Measurements from ENCODE around the gene HBG2. TPM values are rescaled to one million over a fixed set of nuclear protein-coding genes. Genes with fewer than 3 reads are reported as not detected.

HBG2 gene
- total and polyA plus RNA-seq, 9 of the 15 experiments (the other 6 are each of a cell fraction or from before 2014, with no cell fraction given), result 1,626 to 58,619 (median 10,515) TPM

DNA sequence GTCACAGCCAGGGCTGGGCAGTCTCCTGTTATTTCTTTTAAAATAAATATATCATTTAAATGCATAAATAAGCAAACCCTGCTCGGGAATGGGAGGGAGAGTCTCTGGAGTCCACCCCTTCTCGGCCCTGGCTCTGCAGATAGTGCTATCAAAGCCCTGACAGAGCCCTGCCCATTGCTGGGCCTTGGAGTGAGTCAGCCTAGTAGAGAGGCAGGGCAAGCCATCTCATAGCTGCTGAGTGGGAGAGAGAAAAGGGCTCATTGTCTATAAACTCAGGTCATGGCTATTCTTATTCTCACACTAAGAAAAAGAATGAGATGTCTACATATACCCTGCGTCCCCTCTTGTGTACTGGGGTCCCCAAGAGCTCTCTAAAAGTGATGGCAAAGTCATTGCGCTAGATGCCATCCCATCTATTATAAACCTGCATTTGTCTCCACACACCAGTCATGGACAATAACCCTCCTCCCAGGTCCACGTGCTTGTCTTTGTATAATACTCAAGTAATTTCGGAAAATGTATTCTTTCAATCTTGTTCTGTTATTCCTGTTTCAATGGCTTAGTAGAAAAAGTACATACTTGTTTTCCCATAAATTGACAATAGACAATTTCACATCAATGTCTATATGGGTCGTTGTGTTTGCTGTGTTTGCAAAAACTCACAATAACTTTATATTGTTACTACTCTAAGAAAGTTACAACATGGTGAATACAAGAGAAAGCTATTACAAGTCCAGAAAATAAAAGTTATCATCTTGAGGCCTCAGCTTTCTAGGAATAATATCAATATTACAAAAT, 33.7 kb upstream of the HBG2 start (continued):
- TF ChIP-seq, protein P1, sequence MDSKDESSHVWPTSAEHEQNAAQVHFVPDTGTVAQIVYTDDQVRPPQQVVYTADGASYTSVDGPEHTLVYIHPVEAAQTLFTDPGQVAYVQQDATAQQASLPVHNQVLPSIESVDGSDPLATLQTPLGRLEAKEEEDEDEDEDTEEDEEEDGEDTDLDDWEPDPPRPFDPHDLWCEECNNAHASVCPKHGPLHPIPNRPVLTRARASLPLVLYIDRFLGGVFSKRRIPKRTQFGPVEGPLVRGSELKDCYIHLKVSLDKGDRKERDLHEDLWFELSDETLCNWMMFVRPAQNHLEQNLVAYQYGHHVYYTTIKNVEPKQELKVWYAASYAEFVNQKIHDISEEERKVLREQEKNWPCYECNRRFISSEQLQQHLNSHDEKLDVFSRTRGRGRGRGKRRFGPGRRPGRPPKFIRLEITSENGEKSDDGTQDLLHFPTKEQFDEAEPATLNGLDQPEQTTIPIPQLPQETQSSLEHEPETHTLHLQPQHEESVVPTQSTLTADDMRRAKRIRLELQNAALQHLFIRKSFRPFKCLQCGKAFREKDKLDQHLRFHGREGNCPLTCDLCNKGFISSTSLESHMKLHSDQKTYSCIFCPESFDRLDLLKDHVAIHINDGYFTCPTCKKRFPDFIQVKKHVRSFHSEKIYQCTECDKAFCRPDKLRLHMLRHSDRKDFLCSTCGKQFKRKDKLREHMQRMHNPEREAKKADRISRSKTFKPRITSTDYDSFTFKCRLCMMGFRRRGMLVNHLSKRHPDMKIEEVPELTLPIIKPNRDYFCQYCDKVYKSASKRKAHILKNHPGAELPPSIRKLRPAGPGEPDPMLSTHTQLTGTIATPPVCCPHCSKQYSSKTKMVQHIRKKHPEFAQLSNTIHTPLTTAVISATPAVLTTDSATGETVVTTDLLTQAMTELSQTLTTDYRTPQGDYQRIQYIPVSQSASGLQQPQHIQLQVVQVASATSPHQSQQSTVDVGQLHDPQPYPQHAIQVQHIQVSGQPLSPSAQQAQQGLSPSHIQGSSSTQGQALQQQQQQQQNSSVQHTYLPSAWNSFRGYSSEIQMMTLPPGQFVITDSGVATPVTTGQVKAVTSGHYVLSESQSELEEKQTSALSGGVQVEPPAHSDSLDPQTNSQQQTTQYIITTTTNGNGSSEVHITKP (IDR thresholded peaks at IDR 0.05; ENCODE audit: partially characterized antibody), result peak; percentile 33
- TF ChIP-seq ZNF217 (CRISPR knock-in tag; IDR thresholded peaks at IDR 0.05), result no peak
- TF ChIP-seq SNIP1 (IDR thresholded peaks at IDR 0.05; ENCODE audit: low read depth), result no peak
- TF ChIP-seq, protein P2, sequence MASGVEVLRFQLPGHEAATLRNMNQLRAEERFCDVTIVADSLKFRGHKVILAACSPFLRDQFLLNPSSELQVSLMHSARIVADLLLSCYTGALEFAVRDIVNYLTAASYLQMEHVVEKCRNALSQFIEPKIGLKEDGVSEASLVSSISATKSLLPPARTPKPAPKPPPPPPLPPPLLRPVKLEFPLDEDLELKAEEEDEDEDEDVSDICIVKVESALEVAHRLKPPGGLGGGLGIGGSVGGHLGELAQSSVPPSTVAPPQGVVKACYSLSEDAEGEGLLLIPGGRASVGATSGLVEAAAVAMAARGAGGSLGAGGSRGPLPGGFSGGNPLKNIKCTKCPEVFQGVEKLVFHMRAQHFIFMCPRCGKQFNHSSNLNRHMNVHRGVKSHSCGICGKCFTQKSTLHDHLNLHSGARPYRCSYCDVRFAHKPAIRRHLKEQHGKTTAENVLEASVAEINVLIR (CRISPR knock-in tag; IDR thresholded peaks at IDR 0.05), result no peak
- TF ChIP-seq NFRKB (IDR thresholded peaks at IDR 0.05; ENCODE audit: low read depth), result peak; percentile 37; the same call in 1 of the 2 replicates
- no peak for TF ChIP-seq STAT5B (CRISPR knock-in tag; IDR thresholded peaks at IDR 0.05)
- TF ChIP-seq ZNF23 (CRISPR knock-in tag; IDR thresholded peaks at IDR 0.05), result no peak
- no peak for TF ChIP-seq ZNF184 (CRISPR knock-in tag; IDR thresholded peaks at IDR 0.05)
- TF ChIP-seq ZNF444 (CRISPR knock-in tag; IDR thresholded peaks at IDR 0.05), result 0 out of 2 replicates have a peak, but pooled peaks have one; percentile 7
- TF ChIP-seq ADNP (tag; IDR thresholded peaks at IDR 0.05), result no peak
- no peak; a peak in 2 of 4 replicates for TF ChIP-seq NRF1 (conservative IDR thresholded peaks at IDR 0.05 in 1 of 2, IDR thresholded peaks at IDR 0.05 in 1 of 2)
- TF ChIP-seq ZNF551 (CRISPR knock-in tag; IDR thresholded peaks at IDR 0.05), result no peak
- TF ChIP-seq MCM3 (IDR thresholded peaks at IDR 0.05), result no peak
- no peak for TF ChIP-seq ZFP36 (IDR thresholded peaks at IDR 0.05; ENCODE audit: low read depth, low read length, partially characterized antibody)
- no peak for TF ChIP-seq TAF15 (IDR thresholded peaks at IDR 0.05; ENCODE audit: low read depth, low read length)
- no peak; the same call in 1 of the 2 replicates for TF ChIP-seq LEF1 (IDR thresholded peaks at IDR 0.05)
- TF ChIP-seq, protein P3, sequence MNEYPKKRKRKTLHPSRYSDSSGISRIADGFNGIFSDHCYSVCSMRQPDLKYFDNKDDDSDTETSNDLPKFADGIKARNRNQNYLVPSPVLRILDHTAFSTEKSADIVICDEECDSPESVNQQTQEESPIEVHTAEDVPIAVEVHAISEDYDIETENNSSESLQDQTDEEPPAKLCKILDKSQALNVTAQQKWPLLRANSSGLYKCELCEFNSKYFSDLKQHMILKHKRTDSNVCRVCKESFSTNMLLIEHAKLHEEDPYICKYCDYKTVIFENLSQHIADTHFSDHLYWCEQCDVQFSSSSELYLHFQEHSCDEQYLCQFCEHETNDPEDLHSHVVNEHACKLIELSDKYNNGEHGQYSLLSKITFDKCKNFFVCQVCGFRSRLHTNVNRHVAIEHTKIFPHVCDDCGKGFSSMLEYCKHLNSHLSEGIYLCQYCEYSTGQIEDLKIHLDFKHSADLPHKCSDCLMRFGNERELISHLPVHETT (CRISPR knock-in tag; conservative IDR thresholded peaks at IDR 0.05 in 1 of 2, IDR thresholded peaks at IDR 0.05 in 1 of 2), result peak in 1 of 2 experiments; percentile 44; a peak in 1 of 4 replicates
- no peak for TF ChIP-seq PURB (CRISPR knock-in tag; IDR thresholded peaks at IDR 0.05; ENCODE audit: low read depth)
- no peak; the same call in 1 of the 2 replicates for TF ChIP-seq ETV1 (tag; conservative IDR thresholded peaks at IDR 0.05; ENCODE audit: low read depth)
- TF ChIP-seq KDM1A (IDR thresholded peaks at IDR 0.05), result no peak
- TF ChIP-seq, protein P4, sequence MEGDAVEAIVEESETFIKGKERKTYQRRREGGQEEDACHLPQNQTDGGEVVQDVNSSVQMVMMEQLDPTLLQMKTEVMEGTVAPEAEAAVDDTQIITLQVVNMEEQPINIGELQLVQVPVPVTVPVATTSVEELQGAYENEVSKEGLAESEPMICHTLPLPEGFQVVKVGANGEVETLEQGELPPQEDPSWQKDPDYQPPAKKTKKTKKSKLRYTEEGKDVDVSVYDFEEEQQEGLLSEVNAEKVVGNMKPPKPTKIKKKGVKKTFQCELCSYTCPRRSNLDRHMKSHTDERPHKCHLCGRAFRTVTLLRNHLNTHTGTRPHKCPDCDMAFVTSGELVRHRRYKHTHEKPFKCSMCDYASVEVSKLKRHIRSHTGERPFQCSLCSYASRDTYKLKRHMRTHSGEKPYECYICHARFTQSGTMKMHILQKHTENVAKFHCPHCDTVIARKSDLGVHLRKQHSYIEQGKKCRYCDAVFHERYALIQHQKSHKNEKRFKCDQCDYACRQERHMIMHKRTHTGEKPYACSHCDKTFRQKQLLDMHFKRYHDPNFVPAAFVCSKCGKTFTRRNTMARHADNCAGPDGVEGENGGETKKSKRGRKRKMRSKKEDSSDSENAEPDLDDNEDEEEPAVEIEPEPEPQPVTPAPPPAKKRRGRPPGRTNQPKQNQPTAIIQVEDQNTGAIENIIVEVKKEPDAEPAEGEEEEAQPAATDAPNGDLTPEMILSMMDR (IDR thresholded peaks at IDR 0.05 in 2 of 3, conservative IDR thresholded peaks at IDR 0.05 in 1 of 3; ENCODE audit: insufficient read depth in 2 of 3, low read depth in 1 of 3, low read length in 3 of 3), result no peak
